HEK293 (cell line): ENCODE measurements around the gene ARHGAP21.
"Not testable (repeated sequence)": the region's sequence is repeated elsewhere in the genome, so short reads cannot be mapped to it uniquely, and the experiment has no call there.

Experiments used
- CTCF ChIA-PET: fragments of 350-600 bp; formaldehyde crosslinking; extraction: SDS; loops from one replicate; lab custom pipeline; 2021; ENCODE audit warnings: antibody characterized with exemption; lab: Yijun Ruan, JAX
- POLR2A ChIA-PET: fragments of 300-600 bp; formaldehyde crosslinking; extraction: SDS; loops from one replicate; lab custom pipeline; 2020; ENCODE audit warnings: antibody characterized with exemption, inconsistent platforms; lab: Yijun Ruan, JAX
- H3K27ac ChIP-seq: fragments of 200-500 bp; sonication (Bioruptor generic); 2 replicates; pipeline ENCODE4 v1.5.1; 2014; ENCODE audit warnings: low read depth, low read length, control low read depth, inconsistent platforms; ENCODE audit errors: extremely low read depth
- H3K36me3 ChIP-seq, 2 experiments: fragments of 200-500 bp in 1 of 2; sonication (Bioruptor generic) in 1 of 2; 1 replicate in 1 of 2; 2 replicates in 1 of 2; pipeline ENCODE4 v1.5.1; 2014 to 2017; ENCODE audit warnings: inconsistent platforms in 2 of 2, low read length in 2 of 2; ENCODE audit not compliant: control insufficient read depth in 2 of 2, insufficient read depth in 1 of 2
- H3K4me1 ChIP-seq: fragments of 200-500 bp; sonication (Bioruptor generic); 2 replicates; pipeline ENCODE4 v1.5.1; 2014; ENCODE audit warnings: mild to moderate bottlenecking, low read length, inconsistent platforms; ENCODE audit not compliant: control insufficient read depth, insufficient read depth
- H3K4me3 ChIP-seq: 2 replicates; pipeline ENCODE4 v1.5.1; 2011; ENCODE audit warnings: low read depth, mild to moderate bottlenecking, control low read depth, low read length, moderate library complexity
- H3K9me3 ChIP-seq: fragments of 200-500 bp; sonication (Bioruptor generic); 2 replicates; pipeline ENCODE4 v1.5.1; 2014; ENCODE audit warnings: low read depth, low read length, inconsistent platforms; ENCODE audit not compliant: control insufficient read depth, insufficient read depth
- ZBTB8A ChIP-seq: fragments of 450-650 bp; formaldehyde crosslinking; IDR thresholded peaks from 2 replicates; pipeline ENCODE4 v1.5.1; 2016; ENCODE audit warnings: missing biosample characterization, missing genetic modification characterization
- ZNF132 ChIP-seq: fragments of 450-650 bp; formaldehyde crosslinking; IDR thresholded peaks from 2 replicates; pipeline ENCODE4 v1.5.1; 2017; ENCODE audit warnings: missing biosample characterization, missing genetic modification characterization, borderline replicate concordance
- ZNF175 ChIP-seq: fragments of 450-650 bp; formaldehyde crosslinking; IDR thresholded peaks from 2 replicates; pipeline ENCODE4 v1.5.1; 2016; ENCODE audit warnings: missing biosample characterization, missing genetic modification characterization
- ZNF423 ChIP-seq: fragments of 450-650 bp; formaldehyde crosslinking; IDR thresholded peaks from 2 replicates; pipeline ENCODE4 v1.5.1; 2016; ENCODE audit warnings: missing biosample characterization, missing genetic modification characterization
- ZNF510 ChIP-seq: fragments of 450-650 bp; formaldehyde crosslinking; IDR thresholded peaks from 2 replicates; pipeline ENCODE4 v1.5.1; 2018; ENCODE audit warnings: mild to moderate bottlenecking, missing genetic modification characterization, missing biosample characterization; ENCODE audit not compliant: insufficient replicate concordance
- TF ChIP-seq, protein P1 (sequence below): fragments of 450-650 bp; formaldehyde crosslinking; IDR thresholded peaks from 2 replicates; pipeline ENCODE4 v1.5.1; 2016; ENCODE audit warnings: missing biosample characterization, missing genetic modification characterization

Gene ARHGAP21

DNA sequence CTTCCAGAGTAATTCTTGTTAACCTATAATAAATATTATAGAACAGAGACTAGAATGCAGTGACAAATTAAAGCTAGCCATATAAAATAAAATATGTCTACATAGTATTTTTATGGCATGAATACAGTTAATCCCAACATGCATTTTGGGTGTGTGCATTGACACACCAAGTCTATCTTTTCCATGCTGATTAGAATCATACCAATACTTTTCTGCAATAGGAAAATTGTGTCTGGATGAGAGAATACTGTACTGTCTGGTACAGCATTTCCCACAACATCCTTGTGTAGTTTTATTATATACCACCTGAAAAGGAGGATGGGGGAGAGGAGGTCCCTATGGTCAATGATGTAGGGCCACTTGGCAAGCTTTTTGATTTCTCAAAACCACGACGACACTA, 100.3 kb downstream of the ARHGAP21 start:
- POLR2A ChIA-PET, result no interaction called here
- no peak overlapping the region for H3K4me3 ChIP-seq
- CTCF ChIA-PET, result interaction anchor here (1.5 kb wide), 2 partner anchors 10 to 458 kb away, joined by 3 to 5 read pairs; no protein-coding TSS in a partner anchor
- H3K27ac ChIP-seq, result no peak overlapping the region
- no peaks in the 10 kb centered on the region for H3K9me3 ChIP-seq
- H3K4me1 ChIP-seq, result peaks cover 3% of the 10 kb centered on the region; the same call in 1 of the 2 replicates
- H3K36me3 ChIP-seq, result peaks cover 0 to 12% of the 10 kb centered on the region in 2 experiments; a peak in 1 of 3 replicates
- TF ChIP-seq ZBTB8A (tag by site-specific recombination) (no peak), ZNF175 (tag by site-specific recombination) (no peak), ZNF423 (tag by site-specific recombination) (no peak), ZNF510 (tag by site-specific recombination) (no peak)
- TF ChIP-seq, all 188 proteins: peak for 0

DNA sequence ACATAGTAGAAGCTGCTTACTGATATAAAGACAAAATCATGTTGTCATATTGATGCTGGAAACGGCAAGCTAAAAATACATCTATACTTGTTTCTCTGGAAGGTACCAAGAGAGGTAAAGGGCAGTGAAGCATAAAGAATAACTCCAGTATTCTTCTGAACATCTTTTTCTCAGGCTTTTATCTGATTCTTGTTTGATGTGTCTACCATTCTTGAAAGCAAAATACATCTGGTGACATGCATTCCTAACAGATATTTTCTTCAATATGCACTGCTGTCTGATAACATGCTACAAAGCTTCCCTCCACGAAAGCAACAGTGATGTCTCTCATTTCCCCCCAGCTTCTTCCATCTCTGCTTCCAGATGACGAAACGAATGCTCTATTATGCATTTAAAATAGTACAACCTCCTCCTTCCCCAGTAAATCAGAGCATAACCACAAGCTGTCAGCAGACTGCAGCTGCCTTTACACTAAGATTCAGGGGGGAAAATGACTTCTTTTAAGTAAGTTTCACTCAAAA, 100.8 kb downstream of the ARHGAP21 start:
- ChIA-PET CTCF (interaction anchor here (0.5 to 1.5 kb wide), 5 partner anchors 9 to 458 kb away, joined by 3 to 5 read pairs (median 3); no protein-coding TSS in a partner anchor), POLR2A (no interaction called here)
- Histone ChIP-seq H3K9me3 (no peaks in the 10 kb centered on the region), H3K36me3 (peaks cover 0 to 16% of the 10 kb centered on the region in 2 experiments; a peak in 1 of 3 replicates), H3K4me1 (peaks cover 3% of the 10 kb centered on the region; the same call in 1 of the 2 replicates), H3K4me3 (no peak overlapping the region), H3K27ac (no peak overlapping the region)
- no peak for TF ChIP-seq ZNF132
- TF ChIP-seq, protein P1, sequence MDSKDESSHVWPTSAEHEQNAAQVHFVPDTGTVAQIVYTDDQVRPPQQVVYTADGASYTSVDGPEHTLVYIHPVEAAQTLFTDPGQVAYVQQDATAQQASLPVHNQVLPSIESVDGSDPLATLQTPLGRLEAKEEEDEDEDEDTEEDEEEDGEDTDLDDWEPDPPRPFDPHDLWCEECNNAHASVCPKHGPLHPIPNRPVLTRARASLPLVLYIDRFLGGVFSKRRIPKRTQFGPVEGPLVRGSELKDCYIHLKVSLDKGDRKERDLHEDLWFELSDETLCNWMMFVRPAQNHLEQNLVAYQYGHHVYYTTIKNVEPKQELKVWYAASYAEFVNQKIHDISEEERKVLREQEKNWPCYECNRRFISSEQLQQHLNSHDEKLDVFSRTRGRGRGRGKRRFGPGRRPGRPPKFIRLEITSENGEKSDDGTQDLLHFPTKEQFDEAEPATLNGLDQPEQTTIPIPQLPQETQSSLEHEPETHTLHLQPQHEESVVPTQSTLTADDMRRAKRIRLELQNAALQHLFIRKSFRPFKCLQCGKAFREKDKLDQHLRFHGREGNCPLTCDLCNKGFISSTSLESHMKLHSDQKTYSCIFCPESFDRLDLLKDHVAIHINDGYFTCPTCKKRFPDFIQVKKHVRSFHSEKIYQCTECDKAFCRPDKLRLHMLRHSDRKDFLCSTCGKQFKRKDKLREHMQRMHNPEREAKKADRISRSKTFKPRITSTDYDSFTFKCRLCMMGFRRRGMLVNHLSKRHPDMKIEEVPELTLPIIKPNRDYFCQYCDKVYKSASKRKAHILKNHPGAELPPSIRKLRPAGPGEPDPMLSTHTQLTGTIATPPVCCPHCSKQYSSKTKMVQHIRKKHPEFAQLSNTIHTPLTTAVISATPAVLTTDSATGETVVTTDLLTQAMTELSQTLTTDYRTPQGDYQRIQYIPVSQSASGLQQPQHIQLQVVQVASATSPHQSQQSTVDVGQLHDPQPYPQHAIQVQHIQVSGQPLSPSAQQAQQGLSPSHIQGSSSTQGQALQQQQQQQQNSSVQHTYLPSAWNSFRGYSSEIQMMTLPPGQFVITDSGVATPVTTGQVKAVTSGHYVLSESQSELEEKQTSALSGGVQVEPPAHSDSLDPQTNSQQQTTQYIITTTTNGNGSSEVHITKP (tag by site-specific recombination), result peak; percentile 85

DNA sequence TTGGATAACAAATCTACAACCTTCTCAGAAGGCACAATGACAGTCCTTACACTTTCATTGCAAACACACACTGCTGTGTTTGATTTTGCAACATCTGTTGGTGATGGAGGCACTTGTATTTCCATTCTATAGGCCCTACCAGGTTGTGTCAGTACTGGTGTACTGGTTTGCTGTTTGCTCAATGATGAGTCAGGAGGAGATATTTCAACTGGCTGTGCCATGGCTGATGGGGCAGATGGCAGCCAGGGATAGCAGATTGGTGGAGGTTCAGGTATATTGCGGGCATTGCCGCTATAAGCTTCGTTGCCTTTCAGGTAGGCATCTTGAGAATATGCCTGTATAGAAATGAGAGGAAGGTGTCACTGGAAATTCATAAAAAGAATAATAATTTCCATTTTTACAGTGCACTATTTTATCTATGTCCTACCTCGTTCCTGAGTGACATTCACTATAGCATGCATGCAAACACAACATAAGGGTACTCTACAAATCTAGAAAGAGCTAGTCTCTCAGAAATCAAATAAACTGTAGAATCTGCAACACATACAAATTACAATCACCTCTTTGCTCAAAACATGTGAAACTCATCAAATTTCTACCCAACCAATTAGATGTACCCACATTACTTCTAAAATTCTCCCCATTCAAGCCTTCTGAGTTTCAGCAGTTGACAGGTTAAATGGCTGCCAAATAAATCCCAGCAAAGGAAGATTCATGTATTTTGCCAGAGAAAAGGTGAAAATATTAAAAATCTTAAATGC, 102.5 kb downstream of the ARHGAP21 start:
- H3K9me3 ChIP-seq, H3K4me1 ChIP-seq, H3K4me3 ChIP-seq, H3K27ac ChIP-seq, POLR2A ChIA-PET: not testable (repeated sequence)
- H3K36me3 ChIP-seq, result peaks cover 0 to 20% of the 10 kb centered on the region in 2 experiments; a peak in 1 of 3 replicates
- CTCF ChIA-PET, result interaction anchor here (1.2 kb wide), 1 partner anchor 104 kb away, joined by 5 read pairs; no protein-coding TSS in a partner anchor

DNA sequence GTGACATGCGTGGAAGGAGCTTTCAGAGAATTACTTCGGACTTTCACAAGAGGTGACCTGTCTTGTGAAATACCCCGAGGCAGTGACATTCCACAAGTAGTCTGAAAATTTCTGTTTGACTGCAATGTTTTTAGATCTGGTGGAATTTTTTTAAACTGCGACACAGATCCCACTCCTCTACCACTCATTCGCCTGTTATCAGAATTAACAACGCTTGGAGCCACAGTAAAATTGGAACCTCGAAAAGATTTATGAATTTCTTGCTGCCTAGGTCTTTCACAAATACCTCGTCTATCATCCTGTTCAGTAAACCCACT, 103.7 kb downstream of the ARHGAP21 start:
- POLR2A ChIA-PET, H3K4me1 ChIP-seq, CTCF ChIA-PET, H3K9me3 ChIP-seq, H3K4me3 ChIP-seq, H3K27ac ChIP-seq: not testable (repeated sequence)
- H3K36me3 ChIP-seq, result peaks cover 6 to 20% of the 10 kb centered on the region in 2 experiments; a peak in 2 of 3 replicates

DNA sequence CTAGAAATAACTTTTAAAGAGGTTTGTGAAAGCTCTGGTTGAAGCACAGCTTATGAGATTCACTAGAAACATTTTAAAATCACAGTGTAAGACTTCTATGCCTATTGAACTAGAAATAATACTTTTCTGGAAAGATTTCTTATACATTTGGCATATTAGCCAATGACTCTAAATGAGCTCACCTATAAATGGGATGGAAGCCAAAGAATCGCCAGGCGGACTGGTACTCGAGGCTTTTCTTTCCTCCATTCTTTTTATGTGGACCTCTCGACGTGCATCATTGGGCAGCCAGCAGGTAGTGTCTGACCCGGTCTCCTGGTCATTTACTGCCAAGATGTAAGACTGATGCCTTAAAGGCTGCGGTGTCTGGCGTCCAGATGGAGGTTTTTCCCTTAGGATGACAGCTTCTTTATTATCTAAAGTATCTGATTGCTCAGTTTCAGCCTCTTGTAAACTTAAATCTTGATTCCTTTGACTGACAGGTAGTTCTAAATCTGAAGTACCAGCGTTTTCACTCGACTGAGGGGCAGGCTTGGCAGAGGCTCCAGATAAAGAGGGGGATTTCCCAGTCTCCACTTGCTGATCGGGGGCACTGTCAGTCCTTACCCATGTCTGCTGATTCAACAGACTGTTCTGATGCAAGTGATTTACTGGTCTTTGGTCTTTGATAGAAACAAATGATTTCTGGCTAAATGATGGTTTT, 104.2 kb downstream of the ARHGAP21 start:
- POLR2A ChIA-PET, H3K9me3 ChIP-seq, H3K4me3 ChIP-seq, H3K4me1 ChIP-seq, H3K27ac ChIP-seq: not testable (repeated sequence)
- peaks cover 6 to 20% of the 10 kb centered on the region in 2 experiments; a peak in 2 of 3 replicates for H3K36me3 ChIP-seq
- CTCF ChIA-PET, result interaction anchor here (0.6 to 2.4 kb wide), 4 partner anchors 9 to 22 kb away, joined by 5 to 31 read pairs (median 16); no protein-coding TSS in a partner anchor
